RPMI8226 (cell line): ENCODE measurements around the gene OR11H12.
"Not testable (repeated sequence)": the region's sequence is repeated elsewhere in the genome, so short reads cannot be mapped to it uniquely, and the experiment has no call there.

Experiments
- DNase-seq: peaks from one replicate; pipeline ENCODE4 v3.0.0-alpha.2; 2015

The OR11H12 gene, protein sequence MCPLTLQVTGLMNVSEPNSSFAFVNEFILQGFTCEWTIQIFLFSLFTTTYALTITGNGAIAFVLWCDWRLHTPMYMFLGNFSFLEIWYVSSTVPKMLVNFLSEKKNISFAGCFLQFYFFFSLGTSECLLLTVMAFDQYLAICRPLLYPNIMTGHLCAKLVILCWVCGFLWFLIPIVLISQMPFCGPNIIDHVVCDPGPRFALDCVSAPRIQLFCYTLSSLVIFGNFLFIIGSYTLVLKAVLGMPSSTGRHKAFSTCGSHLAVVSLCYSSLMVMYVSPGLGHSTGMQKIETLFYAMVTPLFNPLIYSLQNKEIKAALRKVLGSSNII

DNA sequence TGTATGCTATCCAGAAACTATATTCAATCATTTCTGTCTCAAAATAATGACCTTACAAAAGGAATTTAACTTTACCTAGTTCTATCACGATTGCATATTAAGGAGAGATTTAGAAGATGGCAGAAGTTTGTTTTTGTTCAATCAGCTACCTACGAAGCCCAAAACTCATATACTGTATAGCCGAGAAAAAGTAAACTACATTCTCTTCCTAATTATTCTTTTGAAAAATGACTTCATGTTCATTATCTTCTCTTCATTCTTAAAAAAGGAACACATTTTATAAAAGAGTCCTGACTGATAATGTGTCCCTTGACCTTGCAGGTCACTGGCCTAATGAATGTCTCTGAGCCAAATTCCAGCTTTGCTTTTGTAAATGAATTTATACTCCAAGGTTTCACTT lies at the start of gene OR11H12:
Gene OR11H12 (plus strand): TSS at position 301 of the 400 bp plus-strand sequence. CDS start 0 bp downstream, at position 301.
- DNase-seq, result not testable (repeated sequence)

DNA sequence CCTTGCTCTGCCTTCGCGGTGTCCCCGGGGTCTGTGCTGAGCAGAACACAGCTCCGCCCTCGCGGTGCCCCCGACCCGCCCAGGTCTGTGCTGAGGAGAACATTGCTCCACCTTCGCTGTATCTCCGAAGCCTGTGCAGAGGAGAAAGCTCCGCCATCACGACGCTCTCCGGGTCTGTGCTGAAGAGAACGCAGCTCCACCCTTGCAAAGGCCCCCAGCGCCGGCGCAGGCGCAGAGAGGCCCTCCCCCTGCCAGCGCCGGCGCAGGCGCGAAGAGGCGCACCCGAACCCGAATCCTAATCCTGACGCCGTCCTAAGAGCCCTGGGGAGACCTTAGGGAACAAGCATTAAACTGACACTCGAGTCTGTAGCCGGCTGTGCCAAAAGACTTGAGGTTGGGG lies 18.0 kb upstream of the OR11H12 start:
- DNase-seq, result peak; percentile 2

DNA sequence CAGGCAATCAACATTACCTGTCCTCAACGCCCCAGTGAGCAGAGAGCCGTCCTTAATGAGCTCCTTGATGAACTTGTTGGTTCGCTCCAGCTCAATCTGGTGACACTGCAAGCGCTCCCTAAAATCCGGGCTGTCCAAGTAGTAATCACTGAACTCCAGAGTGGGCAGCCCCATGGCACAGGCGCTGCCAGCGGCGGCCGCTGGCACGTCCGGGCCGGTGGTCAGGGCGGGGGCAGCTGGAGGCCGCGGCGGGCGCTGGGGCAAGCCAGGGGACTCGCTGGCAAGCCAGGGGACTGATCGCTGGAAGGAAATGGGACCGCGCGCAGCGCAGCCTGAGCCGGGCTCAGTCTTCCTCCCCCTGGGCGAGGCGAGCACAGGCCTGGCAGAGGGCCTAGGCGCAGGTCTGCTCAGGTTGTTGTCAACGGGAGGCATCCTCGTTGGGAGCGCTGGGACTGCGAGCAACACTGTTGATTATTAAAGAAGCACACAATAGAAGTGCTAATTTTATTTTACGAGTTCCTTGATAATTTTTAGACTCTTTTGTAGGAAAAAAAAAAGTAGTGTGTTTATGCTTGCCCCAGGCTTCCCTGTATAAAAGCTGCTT lies 25.8 kb downstream of the OR11H12 start:
- DNase-seq, result not testable (repeated sequence)

DNA sequence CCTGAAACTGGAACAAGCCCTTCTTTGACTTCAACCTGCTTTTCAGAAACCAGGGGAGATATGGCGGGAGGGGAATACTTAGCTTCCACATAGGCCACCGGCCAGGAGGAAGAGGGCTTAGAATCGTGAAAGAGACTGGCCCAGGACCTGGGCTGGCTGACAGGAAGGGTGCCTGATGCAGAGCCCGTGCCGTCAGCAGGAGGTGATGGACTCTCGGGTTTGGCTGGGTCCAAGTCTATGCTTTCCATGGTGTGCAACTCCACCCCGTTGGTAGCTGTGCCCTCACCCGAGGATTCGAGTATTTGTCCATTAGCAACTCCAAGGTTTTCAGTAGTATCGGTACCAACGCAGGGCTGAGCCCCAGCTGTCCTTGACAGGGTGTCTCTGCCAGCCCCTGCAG lies 35.1 kb downstream of the OR11H12 start:
- not testable (repeated sequence) for DNase-seq

DNA sequence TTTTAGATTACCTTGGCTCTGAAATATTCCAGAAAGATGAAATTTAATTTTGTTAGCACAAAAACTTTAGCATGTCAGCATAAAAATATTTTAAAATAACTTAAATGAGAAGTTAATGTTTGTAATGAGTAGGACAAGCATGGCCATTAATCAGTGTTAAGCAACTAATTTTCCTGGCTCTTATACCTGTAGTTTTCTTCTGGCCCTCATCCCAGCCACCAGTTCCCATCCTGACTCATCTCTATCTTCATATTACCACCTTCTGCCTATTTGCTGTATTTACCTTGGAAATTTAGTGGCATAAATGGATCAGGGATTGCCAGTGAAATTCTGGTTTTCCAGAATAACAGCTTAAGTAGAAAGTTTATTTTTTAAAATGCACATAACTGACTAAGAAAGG lies 37.1 kb downstream of the OR11H12 start:
- DNase-seq, result not testable (repeated sequence)

DNA sequence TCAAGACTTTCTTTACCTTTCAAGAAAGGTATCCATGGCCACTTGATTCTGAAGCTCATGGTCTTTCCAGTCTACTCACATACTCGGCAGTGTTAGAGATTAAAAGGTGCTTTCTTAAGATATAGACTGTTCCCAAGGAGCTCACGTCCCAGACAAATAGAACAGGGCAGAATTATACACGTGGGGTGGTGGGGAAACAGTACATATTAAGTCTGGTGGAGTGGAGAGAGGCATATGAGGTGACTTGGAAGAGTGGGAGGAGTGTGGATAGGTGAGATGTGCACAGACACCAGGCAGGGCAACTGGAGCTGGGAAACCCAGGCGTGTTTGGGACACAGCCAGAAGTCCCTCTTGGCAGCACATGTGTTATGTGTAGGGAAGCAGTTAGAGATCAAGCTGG lies 37.9 kb downstream of the OR11H12 start:
- not testable (repeated sequence) for DNase-seq

DNA sequence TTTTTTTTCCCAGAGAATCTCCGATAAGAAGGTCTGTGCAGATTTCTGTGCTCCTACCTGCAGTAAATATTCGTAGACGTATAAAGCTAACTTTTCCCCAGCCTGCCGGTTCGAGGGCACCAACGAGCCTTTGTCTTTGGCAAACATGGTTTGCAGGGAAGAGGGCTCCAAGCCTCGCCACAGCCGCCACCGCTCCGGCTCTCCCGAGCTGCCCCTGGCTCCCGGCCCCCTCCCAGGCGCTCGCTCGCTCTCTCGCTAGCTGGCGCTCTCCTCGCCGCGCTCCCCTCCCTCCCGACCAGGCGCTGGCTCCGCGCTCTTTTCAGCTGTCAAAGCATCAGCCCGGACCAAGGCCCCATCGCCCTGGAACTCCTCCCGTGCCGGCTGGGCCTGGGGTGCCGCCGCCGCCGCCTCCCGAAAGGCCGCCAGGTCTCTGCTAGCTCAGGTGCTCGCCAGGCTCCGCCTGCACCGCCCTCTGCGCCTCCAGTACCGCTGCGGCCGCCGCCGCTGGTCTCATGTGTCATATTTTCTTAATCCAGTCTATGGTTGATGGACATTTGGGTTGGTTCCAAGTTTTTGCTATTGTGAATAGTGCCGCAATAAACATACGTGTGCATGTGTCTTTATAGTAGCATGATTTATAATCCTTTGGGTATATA lies 45.3 kb downstream of the OR11H12 start:
- DNase-seq, result not testable (repeated sequence)
